Astrocyte (in vitro differentiated cells and primary cell): ENCODE measurements around the gene NRBF2.
"Not testable (repeated sequence)": the region's sequence is repeated elsewhere in the genome, so short reads cannot be mapped to it uniquely, and the experiment has no call there.

Source experiments
- EZH2 ChIP-seq: IDR thresholded peaks from 2 replicates; pipeline ENCODE4 v1.6.1; 2012; ENCODE audit warnings: mild to moderate bottlenecking, low read length, inconsistent platforms; ENCODE audit not compliant: insufficient read depth
- TF ChIP-seq, protein P1 (sequence below): IDR thresholded peaks from 2 replicates; pipeline ENCODE4 v1.5.1; 2011; ENCODE audit warnings: low read depth, mild to moderate bottlenecking, inconsistent platforms, low read length, moderate library complexity; ENCODE audit not compliant: insufficient read depth

DNA sequence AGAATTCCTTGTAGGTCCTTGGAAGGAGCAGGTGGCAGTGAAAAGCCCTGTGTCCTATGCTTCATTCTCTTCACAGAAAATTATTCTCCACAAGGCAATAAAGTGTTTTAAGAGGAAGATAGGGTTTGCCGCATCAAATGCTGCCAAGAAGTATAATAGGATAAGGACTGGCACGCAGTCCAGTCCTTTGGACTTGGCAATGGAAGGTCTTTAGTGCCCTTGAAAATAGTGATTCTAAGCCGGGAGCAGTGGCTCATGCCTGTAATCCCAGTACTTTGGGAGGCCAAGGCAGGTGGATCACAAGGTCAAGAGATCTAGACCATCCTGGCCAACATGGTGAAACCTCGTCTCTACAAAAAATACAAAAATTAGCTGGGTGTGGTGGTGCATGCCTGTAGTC is 29.9 kb upstream of the NRBF2 start:
- TF ChIP-seq, protein P1, sequence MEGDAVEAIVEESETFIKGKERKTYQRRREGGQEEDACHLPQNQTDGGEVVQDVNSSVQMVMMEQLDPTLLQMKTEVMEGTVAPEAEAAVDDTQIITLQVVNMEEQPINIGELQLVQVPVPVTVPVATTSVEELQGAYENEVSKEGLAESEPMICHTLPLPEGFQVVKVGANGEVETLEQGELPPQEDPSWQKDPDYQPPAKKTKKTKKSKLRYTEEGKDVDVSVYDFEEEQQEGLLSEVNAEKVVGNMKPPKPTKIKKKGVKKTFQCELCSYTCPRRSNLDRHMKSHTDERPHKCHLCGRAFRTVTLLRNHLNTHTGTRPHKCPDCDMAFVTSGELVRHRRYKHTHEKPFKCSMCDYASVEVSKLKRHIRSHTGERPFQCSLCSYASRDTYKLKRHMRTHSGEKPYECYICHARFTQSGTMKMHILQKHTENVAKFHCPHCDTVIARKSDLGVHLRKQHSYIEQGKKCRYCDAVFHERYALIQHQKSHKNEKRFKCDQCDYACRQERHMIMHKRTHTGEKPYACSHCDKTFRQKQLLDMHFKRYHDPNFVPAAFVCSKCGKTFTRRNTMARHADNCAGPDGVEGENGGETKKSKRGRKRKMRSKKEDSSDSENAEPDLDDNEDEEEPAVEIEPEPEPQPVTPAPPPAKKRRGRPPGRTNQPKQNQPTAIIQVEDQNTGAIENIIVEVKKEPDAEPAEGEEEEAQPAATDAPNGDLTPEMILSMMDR = not testable (repeated sequence)
- not testable (repeated sequence) for TF ChIP-seq EZH2
